ENCODE results near the gene CTRB1. TPM values are rescaled to one million over a fixed set of nuclear protein-coding genes. Genes with fewer than 3 reads are reported as not detected.

CTRB1 gene
- total and polyA plus RNA-seq, 2 of the 13 experiments (the other 11 are each of a cell fraction or from before 2014, with no cell fraction given) = not detected

DNA sequence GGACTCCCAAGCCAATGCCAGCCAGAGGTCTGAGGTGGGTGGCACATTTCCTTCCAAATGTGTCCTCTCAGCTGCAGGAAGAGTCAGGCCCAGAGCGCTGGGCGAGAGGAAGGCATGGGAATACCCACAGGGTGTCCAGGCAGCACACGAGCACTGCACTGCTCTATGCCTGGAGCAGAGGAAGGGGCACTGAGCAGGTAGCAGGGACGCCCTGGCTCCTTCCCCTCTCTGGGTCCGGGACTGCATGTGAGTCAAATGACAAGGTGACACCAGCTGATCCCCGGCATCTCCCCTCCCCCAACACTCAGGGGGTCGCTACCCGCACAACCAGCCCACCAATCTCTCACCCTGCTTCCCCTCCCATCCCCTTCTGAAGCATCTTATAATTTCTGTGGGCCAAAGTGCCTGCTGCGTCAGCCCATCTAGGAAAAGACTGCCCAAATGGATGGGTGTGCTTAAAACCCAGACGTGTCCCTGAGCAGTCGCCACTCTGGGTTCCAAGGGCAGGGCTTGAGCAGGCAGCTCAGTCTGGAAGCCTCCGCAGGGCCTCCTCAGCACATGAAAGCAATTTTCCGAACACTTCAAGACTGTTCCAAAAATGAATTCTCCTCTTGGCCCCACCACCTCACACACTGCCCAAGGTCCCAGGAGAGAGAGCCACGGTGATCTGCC, 44.6 kb downstream of the CTRB1 start:
- peaks cover under 1 to 5% of the 10 kb centered on the region in 2 experiments; a peak in 1 of 5 replicates for H3K36me3 ChIP-seq (replicated peaks in 1 of 2; ENCODE audit: control insufficient read depth in 1 of 2, insufficient read depth in 2 of 2, low read length in 2 of 2)
- H3K27ac ChIP-seq (ENCODE audit: extremely low read length, insufficient read depth, low read length) = peak overlapping the region; percentile 61
- FAIRE-seq (no peak), ATAC-seq (no peak), DNase-seq (ENCODE audit: low spot score) (no peak)
- peak overlapping the region; percentile 92 to 99 (median 96); a peak in 4 of 6 replicates for H3K4me3 ChIP-seq (replicated peaks in 1 of 3; ENCODE audit: insufficient read depth in 1 of 3, low read depth in 2 of 3, low read length in 3 of 3)
- H3K27me3 ChIP-seq (ENCODE audit: control insufficient read depth in 1 of 2, insufficient read depth in 2 of 2, low read length in 2 of 2) = no peaks in the 10 kb centered on the region
- H2AFZ ChIP-seq (ENCODE audit: low read length) = no peak overlapping the region
- peaks cover 39% of the 10 kb centered on the region for H4K20me1 ChIP-seq (ENCODE audit: insufficient read depth, low read length)
- peak overlapping the region; percentile 96 for H3K9ac ChIP-seq (ENCODE audit: insufficient read depth, low read depth, low read length)
- peaks cover 76% of the 10 kb centered on the region for H3K4me1 ChIP-seq (ENCODE audit: insufficient read depth, low read length)
- no TSS peak for BruUV-seq (replicated peaks)
- no peaks in the 10 kb centered on the region for H3K9me3 ChIP-seq (ENCODE audit: low read length)
- 86% methylated on average over 13 of the region's 14 CpGs for WGBS (ENCODE audit: low lambda C conversion rate)
- POLR2A ChIA-PET = interaction anchor here (2.2 to 9.3 kb wide), 4 partner anchors 12 to 47 kb away, joined by 8 to 151 read pairs (median 92); partner anchors contain the start of gene BCAR1
- CTCF ChIA-PET (ENCODE audit: low intra/inter-chr PET ratio, low total read pairs) = no interaction called here
- H3K79me2 ChIP-seq (ENCODE audit: insufficient read depth, low read length) = peaks cover 68% of the 10 kb centered on the region
- H3K4me2 ChIP-seq (ENCODE audit: low read depth, low read length) = peak overlapping the region; percentile 98
- intact Hi-C loops (cut with micrococcal nuclease; ENCODE audit: unreplicated experiment) = loop anchor here (2.0 to 5.0 kb wide), 2 partner anchors 25 to 199 kb away; partner anchors contain the start of gene TMEM170A
- in situ Hi-C loops (cut with HindIII; ENCODE audit: extremely low pct_ligation_motif_present, low pct_unique_long_range_greater_than_20kb) = no loop called here
- no peak for TF ChIP-seq GLI4 (CRISPR knock-in tag; IDR thresholded peaks at IDR 0.05; ENCODE audit: borderline replicate concordance)
- TF ChIP-seq, protein P1, sequence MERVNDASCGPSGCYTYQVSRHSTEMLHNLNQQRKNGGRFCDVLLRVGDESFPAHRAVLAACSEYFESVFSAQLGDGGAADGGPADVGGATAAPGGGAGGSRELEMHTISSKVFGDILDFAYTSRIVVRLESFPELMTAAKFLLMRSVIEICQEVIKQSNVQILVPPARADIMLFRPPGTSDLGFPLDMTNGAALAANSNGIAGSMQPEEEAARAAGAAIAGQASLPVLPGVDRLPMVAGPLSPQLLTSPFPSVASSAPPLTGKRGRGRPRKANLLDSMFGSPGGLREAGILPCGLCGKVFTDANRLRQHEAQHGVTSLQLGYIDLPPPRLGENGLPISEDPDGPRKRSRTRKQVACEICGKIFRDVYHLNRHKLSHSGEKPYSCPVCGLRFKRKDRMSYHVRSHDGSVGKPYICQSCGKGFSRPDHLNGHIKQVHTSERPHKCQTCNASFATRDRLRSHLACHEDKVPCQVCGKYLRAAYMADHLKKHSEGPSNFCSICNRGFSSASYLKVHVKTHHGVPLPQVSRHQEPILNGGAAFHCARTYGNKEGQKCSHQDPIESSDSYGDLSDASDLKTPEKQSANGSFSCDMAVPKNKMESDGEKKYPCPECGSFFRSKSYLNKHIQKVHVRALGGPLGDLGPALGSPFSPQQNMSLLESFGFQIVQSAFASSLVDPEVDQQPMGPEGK (CRISPR knock-in tag; IDR thresholded peaks at IDR 0.05) = no peak
- peak; percentile 10 for TF ChIP-seq ZNF407 (CRISPR knock-in tag; IDR thresholded peaks at IDR 0.05; ENCODE audit: not compliant biosample characterization)
- no peak for TF ChIP-seq RAD21 (CRISPR knock-in tag; IDR thresholded peaks at IDR 0.05)
- TF ChIP-seq ZNF619 (CRISPR knock-in tag; IDR thresholded peaks at IDR 0.05) = no peak
- TF ChIP-seq ZNF556 (CRISPR knock-in tag; IDR thresholded peaks at IDR 0.05; ENCODE audit: borderline replicate concordance) = 0 out of 2 replicates have a peak, but pooled peaks have one; percentile 32
- no peak for TF ChIP-seq ZNF549 (CRISPR knock-in tag; IDR thresholded peaks at IDR 0.05)
- no peak for TF ChIP-seq ZNF138 (CRISPR knock-in tag; IDR thresholded peaks at IDR 0.05; ENCODE audit: low read depth)
- 0 out of 2 replicates have a peak, but pooled peaks have one; percentile 12 for TF ChIP-seq PHF20 (CRISPR knock-in tag; IDR thresholded peaks at IDR 0.05)
- TF ChIP-seq NR2F1 (CRISPR knock-in tag; IDR thresholded peaks at IDR 0.05) = 0 out of 4 replicates have a peak, but pooled peaks of 1 of the 2 experiments have one; percentile 2
- TF ChIP-seq ELF3 (CRISPR knock-in tag; IDR thresholded peaks at IDR 0.05) = no peak
